VCaP (cell line): Measurements from ENCODE around the gene FBXW12.

Experiments used
- H3K27ac ChIP-seq: fragments of 450-650 bp; 2 replicates; pipeline ENCODE4 v1.5.1; 2017
- CTCF ChIP-seq: fragments of 450-650 bp; conservative IDR thresholded peaks from 2 replicates; pipeline ENCODE4 v1.5.1; 2017; ENCODE audit warnings: mild to moderate bottlenecking, moderate library complexity

FBXW12 gene

GRCh38 chr3:48405971-48406370 lies 34.0 kb downstream of the FBXW12 start:
- no peak overlapping the region for H3K27ac ChIP-seq
- TF ChIP-seq CTCF: no peak

GRCh38 chr3:48406443-48407431 lies 34.7 kb downstream of the FBXW12 start:
- H3K27ac ChIP-seq: no peak overlapping the region
- TF ChIP-seq CTCF: no peak

- no peak for TF ChIP-seq CTCF
- H3K27ac ChIP-seq: no peak overlapping the region
Measured at GRCh38 chr3:48407542-48408099, 35.6 kb downstream of the FBXW12 start.

GRCh38 chr3:48408823-48409281 lies 36.8 kb downstream of the FBXW12 start:
- no peak for TF ChIP-seq CTCF

GRCh38 chr3:48409291-48410201 lies 37.5 kb downstream of the FBXW12 start:
- no peak overlapping the region for H3K27ac ChIP-seq
- no peak for TF ChIP-seq CTCF

More at GRCh38 chr3:48408823-48409281, 36.8 kb downstream of the FBXW12 start:
- no peak overlapping the region for H3K27ac ChIP-seq

- no peak for TF ChIP-seq CTCF
- H3K27ac ChIP-seq: no peak overlapping the region
Measured at GRCh38 chr3:48410205-48411040, 38.4 kb downstream of the FBXW12 start.
